ENCODE results near the gene LRG1.

LRG1 gene

DNA sequence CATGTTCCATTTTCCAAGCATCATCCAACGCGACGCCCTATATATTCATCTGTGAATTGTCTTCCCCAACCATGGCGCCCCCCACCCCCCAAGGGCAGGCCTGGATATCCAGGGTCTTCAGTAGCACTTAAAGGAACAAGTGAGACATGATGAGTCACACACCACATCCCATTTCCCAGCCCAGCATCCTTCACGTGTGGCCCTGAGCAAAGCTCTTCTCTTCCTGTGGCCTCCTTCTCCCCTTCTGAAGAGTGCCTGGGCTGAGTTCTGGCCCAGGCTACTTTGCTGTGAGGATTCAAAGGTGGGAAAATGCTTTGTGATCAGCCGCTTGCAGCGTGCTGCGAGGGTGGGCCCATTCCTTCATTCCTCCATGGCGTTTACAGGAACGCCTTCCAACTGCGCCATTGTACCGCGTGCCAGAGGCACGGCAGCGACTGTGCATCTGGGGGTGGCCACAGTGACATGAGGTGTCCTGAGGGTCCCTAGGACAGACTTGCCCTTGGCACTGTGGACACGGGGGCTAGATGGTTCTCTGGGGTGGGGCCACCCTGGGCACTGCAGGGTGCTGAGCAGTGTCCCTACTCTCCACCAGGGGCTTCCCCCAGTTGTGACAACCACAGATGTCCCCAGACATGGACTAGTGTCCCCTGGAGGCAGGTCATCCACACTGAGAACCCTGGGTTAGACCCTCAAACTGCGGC is 33.2 kb downstream of the LRG1 start:
- no peak for DNase-seq

DNA sequence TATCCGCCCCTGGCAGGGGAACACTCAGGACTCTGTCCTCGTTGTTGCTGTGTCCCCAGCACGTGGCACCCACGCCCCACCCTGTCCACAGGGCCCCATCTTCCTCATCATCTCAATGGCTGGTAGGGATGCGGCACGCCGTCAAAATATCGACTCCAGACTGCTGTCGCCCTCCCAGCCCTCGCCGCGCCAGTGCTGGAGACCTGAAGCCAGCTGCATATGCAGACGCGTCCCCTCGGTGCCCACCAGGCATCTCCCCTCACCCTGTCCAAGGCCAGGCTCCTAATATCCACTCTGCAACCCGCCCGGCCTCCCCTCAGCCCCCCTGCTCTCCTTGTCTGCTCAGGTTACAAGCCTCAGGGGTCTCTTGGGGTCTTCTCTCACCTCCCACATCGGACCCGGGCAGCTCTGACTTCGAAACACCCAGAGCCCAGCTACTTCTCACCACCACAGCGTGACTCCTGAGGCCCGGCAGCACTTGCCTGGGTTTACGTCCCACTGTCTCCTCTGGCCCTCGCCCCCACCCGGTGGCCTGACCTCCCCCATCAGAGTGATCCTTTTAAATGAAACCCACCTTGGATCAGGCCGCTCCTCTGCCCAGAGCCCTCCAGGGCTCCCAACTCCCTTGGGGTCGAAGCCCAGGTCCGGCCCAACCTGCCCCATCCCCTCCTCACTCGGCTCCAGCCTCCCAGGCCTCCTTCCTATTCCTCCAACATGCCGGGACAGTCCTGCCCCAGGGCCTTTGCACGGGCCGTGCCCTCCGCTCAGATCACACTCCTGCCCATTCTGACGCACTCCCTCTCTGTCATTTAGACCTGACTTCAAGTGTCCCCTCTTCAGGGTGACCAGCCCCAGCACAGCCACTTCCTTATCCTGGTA is 34.0 kb downstream of the LRG1 start:
- DNase-seq: no peak

DNA sequence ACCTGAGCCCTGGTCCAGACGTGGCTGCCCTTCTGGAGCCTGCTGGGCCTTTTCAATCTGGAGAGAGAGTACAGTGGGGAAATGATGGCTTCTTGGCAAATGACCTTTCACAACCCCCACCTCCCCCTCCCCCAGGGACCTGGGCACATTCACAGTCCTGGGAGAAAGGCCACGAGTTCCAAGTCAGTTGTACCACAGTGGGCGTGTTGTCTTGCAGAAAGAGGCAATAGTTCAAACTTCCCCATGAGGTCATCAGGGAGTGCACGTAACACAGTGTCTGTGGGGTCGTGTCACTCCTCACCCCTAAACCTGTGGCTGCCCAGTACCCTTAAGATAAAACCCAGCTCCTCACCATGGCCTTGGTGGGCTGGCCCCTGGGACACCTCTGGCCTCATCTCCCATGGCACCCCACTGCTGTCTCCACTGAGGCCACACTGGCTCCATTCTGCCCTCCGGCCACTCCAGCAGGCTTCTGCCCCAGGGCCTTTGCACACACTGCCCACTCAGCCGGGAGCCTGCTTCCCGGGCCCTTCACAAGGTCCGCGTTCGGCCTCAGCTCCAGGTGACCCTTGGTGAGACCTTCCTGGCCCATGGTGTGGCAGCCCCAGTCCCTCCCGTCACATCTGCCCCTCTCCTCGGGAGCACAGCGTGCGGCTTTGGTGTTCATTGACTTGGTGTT is 34.8 kb downstream of the LRG1 start:
- DNase-seq: no peak

DNA sequence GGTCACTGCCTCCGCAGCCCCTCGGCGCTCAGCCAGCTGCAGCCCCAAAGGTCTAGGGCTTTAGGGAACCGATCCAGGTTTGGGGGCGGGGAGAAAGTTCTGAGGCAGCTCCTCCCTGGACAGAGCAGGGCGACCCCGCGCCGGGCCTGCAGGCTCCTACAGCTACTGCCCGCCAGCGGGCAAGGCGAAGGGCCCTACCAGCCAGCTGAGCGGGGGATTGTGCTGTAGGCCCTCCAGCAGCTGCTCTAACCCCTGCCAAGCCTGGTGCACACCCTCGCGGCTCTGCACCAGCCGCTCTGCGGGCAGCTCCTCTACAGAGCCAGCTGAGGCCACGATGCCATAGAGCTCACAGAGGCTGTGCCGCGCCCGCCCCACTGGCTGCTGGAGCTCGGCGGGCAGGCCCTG is 35.5 kb downstream of the LRG1 start:
- no peak for DNase-seq

DNA sequence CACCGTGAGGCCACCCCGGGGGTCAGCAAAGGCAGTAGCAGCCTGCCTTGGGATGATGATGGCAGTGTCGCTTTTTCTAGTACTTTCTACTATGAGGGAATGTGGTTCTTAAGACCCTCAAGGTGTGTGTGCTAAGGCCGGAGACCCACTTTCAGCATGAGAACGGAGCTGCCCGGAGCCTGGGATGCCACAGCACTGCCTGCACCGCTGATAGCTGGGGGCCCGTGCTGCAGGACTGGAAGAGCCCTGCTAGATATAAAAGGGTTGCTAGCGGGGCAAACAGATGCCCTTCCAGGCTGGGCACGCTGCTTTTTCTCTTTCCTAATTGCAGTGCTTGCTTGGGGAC is 36.0 kb downstream of the LRG1 start:
- DNase-seq: no peak

DNA sequence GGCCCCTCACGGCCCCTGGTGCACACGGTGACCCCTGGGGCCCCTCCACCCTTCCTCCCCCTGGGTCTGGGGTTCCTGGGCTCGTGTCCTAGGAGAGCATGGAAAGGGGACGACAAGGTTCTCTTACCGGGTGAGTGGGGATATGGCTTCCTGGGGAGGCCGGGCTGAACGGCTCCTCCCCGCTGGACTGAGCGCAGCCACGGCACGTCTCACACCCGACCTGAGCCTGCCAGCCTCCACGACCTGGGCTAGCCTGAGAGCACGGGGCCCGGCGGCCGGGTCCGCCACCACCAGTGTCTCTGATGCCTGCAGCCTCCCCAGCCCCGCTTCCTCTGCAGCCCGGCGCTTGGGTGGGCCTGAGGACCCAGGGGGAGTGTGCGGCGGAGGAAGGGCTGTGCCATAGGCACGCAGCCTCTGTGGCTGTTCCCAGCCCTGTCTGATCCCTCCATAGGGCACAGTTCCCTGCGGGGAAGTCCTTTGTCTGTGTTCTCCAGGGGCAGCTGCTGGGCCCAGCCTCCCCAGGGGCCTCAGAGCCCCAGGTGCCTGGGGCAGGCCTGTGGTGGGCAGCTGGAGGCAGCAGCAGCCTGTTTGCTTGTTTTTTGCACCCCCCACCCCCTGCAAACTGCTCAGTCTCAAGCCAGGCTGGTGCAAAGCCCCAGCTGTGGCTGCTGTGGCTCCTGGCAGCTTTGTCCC is 36.6 kb downstream of the LRG1 start:
- DNase-seq: no peak

DNA sequence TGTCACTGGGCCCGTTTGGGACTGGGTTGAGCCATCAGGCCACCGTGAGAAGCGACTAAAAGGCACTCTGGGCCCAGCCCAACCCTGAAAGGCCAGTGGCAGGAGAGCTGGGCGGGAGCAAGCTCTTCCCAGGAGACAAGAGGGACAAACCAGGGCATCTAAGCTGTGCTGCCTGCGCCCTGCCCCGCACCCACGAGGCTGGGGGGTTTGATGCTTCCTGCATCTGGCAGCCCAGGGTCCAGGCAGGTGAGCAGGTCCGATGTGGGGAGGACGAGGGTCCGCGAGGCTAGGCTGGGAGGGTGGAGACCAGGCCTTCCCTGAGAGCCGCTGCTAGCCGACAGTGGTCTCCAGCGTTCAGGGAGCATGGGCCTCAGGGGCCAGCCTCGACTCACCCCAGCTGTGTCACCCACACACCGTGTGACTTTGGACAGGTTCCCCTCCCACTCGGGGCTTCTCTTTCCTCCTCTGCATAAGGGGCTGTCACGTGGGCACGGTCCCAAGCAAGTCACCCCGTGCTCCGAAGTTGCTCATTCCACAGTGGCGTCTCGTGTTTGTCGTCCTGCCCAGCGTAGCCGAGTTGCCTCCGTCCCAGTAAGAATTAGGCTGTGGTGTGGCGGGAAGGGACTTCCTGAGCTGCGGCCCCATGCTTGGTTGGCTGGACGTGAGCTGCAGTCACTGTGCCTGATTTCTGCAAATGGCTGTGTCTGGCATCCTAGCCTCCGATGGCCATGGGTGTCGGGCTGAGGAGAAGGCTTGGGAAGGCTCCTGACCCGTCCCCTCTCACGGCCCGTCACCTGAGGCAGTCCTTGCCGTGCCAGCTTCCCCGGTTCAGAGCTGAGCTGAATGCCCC is 37.3 kb downstream of the LRG1 start:
- DNase-seq: no peak

DNA sequence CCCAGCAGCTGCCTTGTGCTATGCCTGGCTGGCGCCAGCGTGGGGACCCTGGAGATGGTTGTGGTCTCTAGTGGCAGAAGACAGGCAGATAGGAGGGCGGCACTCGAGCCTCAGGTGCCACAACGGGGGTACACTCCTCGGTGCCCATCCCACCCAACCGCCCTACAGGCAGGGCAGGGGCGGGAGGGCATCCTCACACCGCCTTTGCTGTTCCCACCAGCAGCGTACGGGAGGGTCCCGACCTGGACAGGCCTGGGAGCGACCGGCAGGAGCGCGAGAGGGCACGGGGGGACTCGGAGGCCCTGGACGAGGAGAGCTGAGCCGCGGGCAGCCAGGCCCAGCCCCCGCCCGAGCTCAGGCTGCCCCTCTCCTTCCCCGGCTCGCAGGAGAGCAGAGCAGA is 38.1 kb downstream of the LRG1 start:
- no peak for DNase-seq

DNA sequence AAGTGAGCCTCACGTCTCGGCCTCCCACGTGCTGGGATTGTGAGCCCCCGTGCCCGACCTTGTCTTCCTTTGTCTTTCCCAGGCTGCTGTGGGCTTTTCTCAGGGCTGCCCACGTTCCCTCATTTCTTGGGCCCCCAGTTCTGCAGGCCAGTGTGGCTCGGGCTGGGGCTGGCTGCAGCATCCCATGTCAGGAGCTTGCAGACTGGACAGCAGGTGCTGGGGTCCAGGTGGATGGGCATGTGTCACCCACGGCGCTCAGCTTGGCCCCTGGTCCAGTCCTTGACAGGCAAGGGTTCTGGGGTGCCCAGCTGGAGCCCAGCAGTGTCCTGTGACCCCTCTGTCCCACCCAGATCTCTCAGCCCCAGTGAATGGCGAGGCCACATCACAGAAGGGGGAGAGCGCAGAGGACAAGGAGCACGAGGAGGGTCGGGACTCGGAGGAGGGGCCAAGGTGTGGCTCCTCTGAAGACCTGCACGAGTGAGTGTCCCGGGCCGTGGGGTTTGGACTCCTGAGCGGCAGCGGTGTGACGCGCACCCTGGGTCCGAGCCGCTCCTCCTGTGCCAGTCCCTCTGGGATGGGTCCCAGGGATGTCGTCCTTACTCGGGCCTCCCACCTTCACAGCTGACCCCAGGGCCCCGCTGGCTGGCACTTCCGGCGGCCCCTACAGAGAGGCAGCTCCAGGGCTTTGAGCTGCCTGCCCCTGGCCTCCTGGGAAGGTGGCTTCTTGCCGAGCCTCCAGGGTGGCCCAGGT is 38.8 kb downstream of the LRG1 start:
- DNase-seq: no peak

DNA sequence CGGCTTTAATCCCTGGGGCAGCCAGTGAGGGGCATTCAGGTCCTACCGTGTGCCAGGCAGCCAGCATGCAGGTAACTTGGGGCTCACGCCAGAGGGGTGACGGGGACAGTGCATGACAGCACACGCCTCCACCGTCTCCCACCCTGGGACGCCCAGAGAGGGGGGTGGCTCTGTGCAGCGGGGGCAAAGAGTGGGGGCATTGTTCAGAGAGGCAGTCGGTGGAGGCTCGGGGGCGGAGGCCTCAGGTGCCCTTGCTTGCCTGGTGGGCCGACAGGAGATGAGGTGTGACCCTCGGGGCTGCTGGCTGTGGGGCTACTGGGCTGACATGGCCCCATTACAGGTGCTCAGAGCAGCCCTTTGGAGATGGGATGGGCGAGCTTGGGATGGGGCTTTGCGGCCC is 40.0 kb downstream of the LRG1 start:
- no peak for DNase-seq

DNA sequence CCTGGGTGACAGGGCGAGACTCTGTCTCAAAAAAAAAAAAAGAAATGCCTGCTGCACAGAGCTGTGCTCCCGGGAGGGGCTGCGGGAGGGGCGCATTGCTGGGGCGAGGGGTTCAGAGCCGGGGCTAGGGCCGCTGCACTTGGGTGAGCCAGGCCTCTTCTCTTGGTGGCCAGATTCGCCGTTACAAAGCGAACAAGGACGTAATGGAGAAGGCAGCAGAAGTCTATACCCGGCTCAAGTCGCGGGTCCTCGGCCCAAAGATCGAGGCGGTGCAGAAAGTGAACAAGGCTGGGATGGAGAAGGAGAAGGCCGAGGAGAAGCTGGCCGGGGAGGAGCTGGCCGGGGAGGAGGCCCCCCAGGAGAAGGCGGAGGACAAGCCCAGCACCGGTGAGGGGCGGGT is 40.5 kb downstream of the LRG1 start:
- DNase-seq: no peak

DNA sequence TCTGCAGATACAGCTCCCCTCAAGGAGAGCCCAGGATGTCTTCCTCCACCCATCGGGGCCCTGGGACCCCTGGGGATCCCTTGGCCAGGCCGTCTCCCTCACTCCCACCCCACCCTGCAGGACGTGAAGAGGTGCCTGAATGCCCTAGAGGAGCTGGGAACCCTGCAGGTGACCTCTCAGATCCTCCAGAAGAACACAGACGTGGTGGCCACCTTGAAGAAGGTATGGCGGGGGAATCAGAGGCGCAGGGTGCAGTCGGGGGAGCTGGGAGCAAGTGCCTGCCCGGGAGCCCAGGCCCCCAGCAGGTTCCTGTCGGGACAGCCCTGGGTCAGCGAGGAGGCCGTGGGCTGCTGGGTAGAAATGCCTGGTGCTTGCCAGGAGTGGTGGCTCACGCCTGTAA is 41.1 kb downstream of the LRG1 start:
- no peak for DNase-seq

DNA sequence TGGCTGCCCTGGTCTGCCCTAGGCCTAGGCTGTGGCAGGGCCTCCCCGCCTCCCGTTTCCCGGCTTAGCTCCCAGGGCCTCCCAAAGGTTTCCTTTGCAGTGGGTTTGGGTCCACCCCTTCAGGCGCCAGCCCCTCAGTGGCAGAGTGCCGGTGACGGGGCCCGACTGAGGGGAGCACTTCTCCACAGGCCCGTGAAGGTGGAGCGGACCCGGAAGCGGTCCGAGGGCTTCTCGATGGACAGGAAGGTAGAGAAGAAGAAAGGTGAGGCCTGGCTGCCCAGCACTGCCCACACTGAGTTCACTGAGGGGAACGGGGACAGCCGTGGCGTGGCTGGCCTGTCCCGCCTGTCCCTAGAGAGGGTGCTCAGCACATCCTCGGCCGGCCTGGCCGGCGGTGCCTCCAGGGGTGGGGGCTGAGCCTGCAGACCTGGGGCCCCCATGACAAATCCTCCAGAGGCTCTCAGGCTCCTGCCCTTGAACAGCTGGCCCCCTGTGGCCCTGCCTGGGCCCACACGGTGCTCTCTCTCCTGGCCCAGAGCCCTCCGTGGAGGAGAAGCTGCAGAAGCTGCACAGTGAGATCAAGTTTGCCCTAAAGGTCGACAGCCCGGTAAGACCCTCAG is 42.0 kb downstream of the LRG1 start:
- no peak for DNase-seq

DNA sequence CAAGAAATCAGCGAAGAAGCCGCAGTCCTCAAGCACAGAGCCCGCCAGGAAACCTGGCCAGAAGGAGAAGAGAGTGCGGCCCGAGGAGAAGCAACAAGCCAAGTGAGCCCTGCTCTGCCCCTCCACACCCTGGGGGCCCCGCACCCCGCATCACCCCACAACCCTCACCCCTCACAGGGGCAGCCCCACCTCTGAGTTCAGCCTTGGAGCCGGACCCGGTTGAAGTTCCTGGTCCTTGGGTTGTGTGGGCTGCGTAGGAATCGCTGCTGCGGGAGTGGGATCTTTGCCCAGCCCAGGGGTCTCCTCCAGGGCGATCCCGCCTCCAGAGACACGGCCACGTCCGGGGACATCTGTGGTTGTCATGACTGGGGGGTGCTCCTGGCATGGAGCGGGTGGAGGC is 43.5 kb downstream of the LRG1 start:
- DNase-seq: no peak

DNA sequence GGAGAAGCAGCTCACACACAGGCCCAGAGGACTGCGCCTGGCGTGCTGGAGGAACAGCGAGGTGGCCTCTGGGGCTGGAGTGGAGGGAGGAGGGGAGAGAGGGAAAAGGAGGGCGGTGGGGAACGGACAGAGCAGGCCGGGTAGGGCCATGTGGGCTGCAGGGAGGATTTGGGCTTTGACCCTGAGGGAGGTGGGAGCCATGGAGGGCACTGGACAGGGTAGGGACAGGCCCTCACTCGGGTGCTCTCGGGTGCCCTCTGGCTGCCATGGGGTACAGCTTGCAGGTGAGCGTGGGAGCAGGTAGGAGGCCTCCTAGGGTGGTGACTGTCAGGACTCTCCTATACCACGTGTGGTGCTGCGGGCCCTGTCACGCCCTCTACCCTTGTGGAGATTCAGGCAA is 44.4 kb downstream of the LRG1 start:
- no peak for DNase-seq

DNA sequence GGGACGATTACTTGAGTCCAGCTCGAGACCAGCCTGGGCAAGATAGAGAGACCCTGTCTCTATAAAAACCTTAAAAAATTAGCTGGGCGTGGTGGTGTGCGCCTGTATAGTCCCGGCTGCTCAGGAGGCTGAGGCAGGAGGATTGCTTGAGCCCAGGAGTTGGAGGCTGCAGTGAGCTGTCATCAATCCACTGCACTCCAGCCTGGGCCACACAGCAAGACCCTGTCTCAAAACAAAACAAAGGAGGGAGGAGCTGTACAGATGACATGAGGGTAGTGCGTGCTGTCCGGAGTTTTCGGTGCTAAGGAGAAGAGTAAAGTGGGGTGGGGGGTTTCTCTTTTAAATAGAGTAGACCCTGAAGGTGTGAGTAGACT is 45.2 kb downstream of the LRG1 start:
- no peak for DNase-seq

DNA sequence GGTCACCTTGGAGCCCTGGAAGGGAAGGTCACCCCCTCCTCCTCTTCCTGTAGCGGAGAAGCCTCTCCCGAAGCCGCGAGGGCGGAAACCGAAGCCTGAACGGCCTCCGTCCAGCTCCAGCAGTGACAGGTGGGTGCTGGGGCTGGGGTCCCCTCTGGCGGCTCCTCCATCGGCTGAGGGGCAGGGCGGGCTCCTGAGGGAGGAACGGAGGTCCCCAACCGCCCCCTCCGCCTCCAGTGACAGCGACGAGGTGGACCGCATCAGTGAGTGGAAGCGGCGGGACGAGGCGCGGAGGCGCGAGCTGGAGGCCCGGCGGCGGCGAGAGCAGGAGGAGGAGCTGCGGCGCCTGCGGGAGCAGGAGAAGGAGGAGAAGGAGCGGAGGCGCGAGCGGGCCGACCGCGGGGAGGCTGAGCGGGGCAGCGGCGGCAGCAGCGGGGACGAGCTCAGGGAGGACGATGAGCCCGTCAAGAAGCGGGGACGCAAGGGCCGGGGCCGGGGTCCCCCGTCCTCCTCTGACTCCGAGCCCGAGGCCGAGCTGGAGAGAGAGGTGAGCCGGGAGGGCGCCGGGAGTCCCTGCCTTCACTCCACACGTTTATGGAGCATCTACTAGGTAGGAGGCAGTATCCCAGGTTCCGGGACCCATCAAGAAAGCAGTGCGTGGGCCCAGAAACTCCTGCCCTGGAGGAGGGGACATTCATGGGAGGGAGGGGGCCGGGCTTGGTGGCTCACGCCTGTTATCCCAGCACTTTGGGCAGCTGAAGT is 45.7 kb downstream of the LRG1 start:
- no peak for DNase-seq

DNA sequence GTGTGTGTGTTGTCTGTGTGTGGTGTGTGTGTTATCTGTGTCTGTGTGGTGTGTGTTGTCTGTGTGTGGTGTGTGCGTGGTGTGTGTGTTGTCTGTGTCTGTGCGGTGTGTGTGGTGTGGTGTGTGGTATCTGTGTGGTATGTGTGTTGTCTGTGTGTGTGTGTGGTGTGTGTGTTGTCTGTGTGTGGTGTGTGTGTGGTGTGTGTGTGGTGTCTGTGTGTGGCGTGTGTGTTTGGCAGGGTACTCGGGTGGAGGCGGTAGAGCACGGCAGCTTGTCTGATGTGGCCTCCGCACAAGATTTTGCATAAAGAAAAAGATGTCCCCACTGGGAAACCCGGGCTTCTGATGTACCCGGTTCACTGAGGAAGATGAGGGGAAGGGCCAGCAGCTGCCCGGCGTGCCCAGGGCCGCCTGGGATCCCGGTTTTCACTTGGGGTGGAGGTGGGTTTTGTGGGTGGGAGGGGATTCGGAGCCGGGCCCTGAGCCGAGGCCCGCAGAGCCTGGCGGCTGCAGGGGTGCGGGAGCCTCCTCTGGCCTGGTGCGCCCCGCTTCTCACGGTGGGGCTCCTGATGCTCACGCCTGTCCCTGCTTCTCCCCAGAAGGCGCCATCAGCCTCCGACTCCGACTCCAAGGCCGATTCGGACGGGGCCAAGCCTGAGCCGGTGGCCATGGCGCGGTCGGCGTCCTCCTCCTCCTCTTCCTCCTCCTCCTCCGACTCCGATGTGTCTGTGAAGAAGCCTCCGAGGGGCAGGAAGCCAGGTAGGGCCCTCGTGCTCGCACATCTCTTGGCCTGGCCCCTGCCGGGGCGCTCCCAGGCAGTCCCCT is 46.5 kb downstream of the LRG1 start:
- DNase-seq: no peak

DNA sequence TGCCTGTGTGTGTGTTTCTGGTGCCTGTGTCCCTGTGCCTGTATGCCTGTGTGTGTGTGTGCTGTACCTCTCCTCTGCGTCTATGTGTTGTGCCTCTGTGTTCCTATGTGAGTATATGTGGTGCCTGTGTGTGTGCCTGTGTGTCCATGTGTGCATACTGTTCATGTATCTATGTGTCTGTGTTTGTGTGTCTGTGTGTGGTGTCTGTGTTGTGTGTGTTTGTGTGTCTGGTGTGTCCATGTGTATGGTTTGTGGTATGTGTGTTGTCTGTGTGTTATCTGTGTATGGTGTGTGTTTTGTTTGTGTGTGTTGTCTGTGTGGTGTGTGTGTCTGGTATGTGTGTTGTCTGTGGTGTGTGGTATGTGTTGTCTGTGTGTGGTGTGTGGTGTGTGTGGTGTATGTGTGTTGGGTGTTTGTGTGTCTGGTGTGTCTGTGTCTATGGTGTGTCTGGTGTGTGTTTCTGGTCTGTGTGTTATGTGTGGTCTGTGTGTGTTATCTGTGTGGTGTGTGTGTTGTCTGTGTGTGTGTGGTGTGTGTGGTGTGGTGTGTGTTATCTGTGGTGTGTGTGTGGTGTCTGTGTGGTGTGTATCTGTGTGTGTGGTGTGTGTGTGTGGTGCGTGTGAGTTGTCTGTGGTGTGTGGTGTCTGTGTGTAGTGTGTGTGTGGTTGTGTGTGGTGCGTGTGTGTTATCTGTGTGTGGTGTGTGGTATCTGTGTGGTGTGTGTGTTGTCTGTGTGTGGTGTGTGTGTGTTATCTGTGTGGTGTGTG is 47.3 kb downstream of the LRG1 start:
- DNase-seq: no peak
